Measurements from ENCODE around the gene C2CD4A.

Gene C2CD4A

DNA sequence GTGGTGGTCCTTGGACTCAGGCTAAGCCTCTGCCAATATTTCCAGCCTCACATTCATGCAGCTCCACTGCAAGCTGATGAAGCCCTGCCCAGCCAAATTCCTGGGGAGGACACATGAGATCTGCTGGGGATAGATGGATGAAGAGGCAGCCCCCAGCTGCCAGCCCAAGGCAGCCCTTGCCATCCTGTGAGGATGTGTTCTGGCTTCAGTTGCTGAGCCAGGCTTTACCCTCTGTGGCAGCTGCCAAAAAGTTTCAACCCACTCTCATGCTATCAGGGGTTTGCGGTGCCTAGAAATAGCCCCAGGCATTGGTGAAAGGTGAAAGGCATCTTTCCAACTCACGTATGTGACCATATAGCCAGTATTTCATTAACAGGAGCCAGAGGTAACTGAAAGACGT, 37.6 kb downstream of the C2CD4A start:
- DNase-seq: no peak

DNA sequence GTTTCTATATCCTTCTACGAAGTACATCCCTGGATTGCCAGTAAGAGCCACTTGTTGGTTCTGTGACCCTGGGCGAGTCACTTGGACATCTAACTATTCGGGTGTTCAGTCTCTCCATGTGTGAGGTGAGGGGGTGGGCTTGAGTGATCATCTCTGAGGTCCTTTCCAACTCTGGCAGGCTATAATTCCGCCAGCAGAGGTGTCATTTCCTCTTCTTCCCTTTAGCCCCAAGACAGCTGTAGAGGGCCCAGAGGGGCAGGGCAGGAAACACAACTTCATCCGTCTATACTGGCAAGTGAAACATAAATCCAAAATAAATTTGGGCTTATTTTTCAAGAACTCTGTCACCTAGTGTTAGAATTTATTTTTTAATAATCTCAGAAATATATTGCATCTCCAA, 38.1 kb downstream of the C2CD4A start:
- no peak for DNase-seq

DNA sequence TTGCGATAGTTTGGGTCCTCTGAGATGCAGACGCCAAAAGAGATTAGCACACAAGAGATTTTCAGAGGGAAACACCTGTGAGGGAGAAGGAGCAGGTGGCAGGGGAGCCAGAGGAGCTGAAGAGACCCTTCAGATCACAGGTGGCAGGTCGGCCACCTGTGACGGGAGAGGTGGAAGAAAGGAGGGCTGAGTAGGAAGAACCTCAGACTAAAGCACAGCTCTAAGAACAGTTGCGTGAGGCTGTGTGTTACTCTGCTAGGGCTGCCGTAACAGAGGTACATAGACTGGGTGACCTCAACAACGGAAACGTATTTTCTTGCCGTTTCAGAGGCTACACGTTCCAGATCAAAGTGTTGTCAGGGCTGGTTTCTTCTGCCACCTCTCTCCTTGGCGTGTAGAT, 38.5 kb downstream of the C2CD4A start:
- DNase-seq: no peak

DNA sequence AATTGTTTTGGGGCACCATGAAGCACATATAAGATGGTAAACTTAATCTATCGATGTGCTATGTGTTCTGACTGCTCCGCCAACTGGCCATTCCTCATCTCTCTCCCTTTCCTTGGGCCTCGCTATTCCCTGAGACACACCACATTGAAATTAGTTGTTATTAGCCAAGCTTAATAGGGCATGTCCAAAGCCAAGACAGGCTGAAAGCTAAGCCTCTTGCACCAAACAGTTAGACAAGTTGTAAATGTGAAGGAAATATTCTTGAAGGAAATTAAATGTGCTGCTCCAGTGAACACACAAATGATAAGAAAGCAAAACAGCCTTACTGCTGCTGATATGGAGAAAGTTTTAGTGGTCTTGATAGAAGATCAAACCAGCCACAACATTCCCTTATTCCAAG, 39.3 kb downstream of the C2CD4A start:
- DNase-seq: no peak

DNA sequence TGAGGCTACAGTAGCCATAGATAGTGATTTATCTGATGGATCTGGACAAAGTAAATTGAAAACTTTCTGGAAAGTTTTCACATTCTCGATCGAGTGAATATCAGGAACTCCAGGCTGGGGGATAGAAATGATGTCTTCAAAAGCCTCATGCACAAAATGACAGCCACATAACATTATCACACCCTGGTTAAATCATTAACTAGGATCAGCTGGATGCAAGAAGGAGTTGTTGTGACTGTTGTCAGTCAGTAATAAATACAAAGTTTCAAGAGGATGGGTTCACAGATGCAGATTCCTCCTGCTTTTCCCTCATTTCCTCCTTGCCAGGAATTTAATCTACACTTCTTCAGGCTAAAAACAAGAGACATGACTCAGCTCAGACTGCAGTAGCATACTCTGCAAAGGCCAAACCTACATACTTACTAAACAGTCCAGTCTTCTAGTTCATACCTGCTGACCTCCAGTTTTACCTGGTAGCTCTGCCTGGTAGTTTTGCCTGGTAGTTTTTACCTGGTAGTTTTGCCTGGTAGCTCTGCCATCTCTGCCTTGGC, 40.9 kb downstream of the C2CD4A start:
- no peak for DNase-seq

DNA sequence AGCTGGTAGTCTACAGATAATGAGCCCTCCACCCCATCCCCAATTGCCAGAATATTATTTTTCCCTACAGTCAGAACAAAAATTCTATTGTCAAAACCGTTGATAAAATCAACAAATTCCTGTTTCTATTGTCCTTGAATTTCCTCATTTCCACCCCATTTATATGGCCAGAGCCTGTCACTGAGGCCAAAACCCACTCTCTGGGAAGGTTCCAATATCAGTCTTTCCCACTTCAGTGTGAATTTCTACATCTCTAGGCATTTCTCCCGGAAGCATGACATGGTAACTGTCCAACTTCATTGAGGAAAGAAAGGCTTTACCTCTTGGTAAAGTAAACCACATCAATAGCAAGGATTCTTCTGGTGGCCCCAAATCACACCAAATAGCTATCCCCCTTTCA, 41.6 kb downstream of the C2CD4A start:
- no peak for DNase-seq

DNA sequence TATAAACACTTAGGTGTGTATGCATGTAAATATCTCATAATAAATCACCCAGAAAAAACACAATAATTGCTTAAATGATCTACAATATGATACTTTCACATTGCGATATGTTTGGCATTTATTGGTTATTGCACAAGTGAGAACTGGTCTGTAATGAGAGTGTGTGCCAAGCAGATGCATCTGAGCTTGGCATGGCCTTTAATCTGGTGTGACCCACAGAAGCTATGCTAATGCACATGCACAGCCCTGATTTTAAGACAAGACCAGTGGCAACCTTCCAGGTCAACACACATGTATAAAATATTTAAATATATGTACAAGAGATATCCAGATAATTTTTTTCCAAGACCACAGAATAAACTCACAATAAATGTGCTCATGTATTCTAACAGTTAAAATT, 42.7 kb downstream of the C2CD4A start:
- no peak for DNase-seq

DNA sequence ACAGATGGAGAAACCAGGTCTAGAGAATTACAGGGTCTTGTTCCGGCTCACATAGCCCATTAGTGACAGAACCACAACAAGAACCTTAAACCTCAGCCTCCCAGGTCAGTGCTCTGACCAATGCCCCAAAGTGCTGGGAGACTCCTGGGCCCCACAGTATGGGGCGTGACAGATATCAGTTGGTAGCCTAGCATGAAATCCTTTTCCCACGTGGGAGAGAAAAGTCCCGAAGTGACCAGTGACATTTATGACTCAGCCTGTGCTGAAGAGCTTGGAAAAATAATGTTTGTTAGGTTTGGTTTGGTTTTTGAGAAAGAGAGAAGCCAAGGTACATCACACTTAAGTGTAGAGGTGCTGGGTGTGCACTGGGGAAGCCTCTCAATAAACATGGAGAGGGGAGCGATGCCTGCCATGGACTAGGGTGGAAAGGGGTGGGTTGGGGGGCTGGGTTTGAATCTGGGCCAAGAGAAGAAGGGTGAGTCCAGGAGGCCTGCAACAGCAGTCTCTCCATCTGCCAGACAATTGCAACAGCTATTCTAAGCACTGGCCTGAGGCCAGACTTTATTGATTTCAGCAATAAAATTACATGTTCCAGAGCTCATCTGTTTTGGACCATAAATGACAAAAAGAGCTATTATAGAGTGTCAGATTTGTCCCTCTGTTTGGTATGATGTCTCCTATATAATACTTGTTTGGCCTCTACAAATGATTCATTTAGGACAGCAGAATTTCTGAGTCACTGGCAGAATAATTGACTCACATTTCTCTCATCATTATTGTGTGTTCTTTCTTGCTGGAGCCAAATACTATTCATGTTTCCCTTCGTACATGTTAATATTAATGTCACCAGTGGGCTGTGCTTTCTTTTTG, 43.4 kb downstream of the C2CD4A start:
- no peak for DNase-seq

DNA sequence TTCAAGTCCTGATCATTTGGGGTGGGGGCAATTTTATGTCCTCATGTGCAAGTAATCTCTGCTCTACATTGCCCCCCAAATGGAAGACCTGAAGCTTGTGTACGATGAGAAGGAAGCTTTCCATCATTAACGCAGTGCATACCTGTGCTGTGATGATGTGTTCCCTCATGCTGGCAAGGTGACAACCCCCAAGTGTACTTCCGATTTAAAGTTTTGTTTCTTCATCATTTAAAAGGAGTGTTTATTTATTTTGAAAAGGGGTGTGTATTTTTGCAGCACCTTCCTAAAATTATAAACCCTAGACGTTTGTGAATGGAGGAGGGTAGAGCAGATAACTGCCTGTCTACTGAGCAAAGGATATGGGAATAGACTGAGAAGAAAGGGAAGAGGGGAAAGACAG, 45.3 kb downstream of the C2CD4A start:
- no peak for DNase-seq

DNA sequence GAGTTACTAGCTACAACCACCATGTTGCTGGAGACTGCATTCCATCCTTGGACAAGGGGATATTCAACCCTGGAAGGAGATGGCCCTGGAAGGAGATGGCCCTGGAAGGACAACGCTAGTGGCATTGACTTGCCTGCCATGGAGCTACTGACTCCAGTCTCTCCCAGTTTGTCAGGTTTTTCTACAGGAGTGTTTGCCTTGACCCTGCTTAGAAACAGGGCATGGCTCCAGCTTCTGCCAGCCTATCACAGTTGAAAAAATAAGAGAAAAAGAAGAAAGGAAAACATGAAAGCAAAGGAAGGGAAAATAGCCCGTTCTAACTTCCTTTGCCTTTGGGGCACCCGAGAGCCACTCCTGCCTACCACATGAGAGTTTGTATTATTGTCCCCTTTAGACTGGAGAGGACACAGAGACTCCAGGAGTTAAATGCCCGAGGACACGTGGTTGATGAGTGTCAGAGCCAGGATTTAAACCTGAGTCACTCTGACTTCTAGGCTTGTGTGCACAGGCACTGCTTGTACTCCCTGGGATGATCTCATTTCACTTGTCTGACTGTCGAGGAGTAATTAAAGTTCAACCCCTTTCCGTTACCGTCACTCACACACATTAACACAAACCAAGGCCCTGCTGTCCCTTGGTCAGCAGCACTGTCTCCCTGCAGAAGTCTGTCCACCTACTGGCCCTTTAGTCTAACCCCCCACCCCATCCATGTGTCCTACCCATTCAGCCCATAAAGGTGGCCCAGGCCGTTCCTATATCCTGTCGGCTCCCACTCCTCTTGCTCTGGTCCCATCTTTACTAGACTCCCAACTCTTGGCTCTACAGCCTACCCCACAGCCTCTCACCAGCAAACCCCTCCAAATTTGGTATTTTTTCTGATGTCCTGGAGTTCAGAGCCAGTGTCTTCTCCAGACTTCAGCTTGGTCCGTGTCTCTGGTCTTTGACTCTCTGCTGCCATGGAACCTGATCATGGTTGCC, 46.1 kb downstream of the C2CD4A start:
- DNase-seq: no peak

DNA sequence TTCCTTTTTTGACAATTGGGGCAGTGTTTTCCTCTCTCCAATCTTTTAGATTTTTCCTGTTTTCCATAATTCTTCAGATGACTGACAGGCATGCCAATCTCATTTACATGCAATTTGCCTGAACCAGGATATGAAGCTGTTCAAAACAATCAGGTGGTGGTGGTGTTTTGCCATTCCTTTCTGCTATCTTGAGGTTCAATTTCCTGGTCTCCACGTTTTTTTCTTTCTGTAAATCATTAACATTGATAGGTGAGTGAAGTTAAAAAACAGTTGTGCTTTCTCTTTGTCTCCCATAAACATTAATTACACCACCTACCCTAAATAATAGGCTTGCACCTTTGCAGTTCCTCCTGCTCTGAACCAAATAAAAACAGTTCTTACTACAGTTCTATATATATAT, 49.1 kb downstream of the C2CD4A start:
- no peak for DNase-seq

DNA sequence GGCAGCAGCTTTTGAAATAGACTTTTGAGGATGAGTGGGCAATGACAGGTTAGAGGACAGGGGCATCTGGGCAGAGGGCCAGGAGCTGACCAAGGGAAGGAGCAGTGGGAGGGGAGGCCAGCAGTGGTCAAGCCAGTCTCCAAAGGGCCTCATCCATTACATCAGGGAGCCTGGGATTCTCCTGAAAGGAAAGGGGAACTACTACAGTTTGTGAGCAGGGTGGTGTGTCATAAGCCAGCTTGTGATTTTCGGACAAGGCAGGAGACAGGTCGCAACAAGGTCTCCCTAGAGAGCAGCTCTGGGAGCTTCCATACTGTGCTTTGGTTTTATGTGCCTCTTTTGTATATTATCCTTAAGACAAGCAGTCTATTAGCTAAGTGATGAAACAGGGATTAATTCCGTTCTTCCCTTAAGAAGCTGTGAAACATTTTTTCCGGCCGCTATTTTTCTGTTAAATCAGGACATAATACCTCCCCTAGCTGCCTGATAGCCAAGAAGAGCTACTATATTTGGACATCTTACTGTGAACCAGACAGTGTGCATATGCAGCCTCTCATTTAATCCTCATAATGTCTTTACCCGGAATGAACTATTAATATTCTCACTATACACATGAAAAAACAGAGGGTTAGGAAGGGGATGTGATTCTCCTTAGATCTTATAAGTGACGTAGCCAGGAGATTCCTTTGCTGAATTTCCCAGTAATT, 51.9 kb downstream of the C2CD4A start:
- no peak for DNase-seq

DNA sequence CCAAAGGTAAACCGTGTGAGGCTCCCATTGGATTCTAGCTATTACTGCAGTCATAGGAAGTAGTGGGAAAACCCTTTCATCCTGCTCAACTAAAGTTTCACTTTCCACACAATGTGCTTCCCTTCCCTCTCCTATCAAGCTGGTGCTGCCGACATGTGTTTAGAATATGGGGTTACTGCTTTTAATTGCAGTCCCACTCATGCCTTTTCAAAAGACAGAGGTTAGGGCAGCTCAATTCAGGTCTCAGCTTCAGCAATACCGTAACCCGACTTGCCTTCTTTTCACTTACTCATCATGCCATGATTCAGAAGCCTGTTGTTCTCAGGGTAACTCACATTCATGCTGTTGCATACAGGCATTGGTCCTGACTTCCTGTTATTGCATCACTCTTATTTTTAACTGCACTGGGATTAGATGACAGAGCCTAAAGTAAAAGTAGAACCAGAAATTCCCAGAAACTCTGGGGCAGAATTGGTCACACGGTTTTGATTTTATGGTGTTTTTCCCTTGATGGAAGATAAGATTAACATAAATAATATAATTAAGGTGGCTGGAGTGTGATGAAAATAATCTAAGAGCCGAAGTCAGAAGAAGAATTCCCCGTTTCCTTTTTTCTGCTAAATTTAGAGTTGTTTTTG, 52.6 kb downstream of the C2CD4A start:
- DNase-seq: peak; percentile 30

DNA sequence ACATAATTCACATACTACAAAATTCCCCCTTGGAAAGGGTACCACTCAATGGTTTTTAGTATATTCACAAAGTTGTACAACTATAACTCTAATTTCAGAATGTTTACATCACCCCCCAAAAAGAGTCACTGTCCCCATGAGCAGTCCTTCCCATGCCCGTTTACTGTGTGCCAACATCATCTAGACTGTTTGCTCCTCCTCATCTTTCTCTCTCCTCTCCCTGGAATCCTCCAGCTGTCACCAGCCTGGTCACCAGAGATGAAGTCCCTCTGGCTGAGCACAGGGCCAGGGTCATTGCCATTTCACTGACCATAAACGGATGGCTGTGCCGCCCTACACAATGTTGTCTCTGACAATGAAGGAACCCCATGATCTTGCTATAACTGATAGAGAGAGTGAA, 53.1 kb downstream of the C2CD4A start:
- no peak for DNase-seq
